Esophagus muscularis mucosa (tissue), 4 donors: ENCODE data around the gene POFUT2.

Experiments
- EP300 ChIP-seq: sonication (generic); formaldehyde crosslinking; IDR thresholded peaks from one replicate; pipeline ENCODE4 v1.6.1; 2017; ENCODE audit warnings: antibody characterized with exemption
- POLR2A ChIP-seq: fragments of 450-650 bp; IDR thresholded peaks from one replicate; pipeline ENCODE4 v1.6.1; 2017; ENCODE audit warnings: antibody characterized with exemption, moderate library complexity, mild to moderate bottlenecking, low read depth
- POLR2AphosphoS5 ChIP-seq, 2 donors: sonication (generic); formaldehyde crosslinking; IDR thresholded peaks; one replicate each; pipeline ENCODE4 v1.6.1; 2017; ENCODE audit warnings: antibody characterized with exemption in 2 of 2
- TF ChIP-seq, protein P1 (sequence below), 3 experiments: fragments of 200-600 bp in 2 of 3; fragments of 450-650 bp in 1 of 3; sonication (generic) in 2 of 3; IDR thresholded peaks; one replicate each; pipeline ENCODE4 v1.5.1; 2017 to 2019; ENCODE audit warnings: antibody characterized with exemption in 3 of 3, mild to moderate bottlenecking in 2 of 3, moderate library complexity in 1 of 3

DNA sequence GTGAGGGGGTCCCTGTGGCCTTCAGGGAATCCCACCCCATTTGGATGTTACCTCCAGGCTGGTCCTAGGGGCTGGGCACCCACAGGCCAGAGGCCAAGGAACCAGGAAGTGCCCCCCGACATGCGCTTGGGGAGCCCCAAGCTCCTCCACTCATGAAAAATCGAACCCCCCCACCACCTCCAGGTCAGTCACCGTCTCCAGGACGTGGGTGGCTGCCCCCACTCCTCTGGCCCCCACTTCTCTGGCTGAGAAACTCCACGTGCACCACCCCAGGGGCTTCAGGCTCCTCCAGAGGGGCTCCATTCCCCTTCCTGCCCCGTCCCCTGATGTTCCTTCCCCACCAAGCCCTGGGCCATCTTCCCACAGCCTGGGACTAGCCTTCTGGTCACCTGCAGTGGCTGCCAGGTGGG, 30.5 kb upstream of the POFUT2 start:
- TF ChIP-seq, protein P1, sequence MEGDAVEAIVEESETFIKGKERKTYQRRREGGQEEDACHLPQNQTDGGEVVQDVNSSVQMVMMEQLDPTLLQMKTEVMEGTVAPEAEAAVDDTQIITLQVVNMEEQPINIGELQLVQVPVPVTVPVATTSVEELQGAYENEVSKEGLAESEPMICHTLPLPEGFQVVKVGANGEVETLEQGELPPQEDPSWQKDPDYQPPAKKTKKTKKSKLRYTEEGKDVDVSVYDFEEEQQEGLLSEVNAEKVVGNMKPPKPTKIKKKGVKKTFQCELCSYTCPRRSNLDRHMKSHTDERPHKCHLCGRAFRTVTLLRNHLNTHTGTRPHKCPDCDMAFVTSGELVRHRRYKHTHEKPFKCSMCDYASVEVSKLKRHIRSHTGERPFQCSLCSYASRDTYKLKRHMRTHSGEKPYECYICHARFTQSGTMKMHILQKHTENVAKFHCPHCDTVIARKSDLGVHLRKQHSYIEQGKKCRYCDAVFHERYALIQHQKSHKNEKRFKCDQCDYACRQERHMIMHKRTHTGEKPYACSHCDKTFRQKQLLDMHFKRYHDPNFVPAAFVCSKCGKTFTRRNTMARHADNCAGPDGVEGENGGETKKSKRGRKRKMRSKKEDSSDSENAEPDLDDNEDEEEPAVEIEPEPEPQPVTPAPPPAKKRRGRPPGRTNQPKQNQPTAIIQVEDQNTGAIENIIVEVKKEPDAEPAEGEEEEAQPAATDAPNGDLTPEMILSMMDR (IDR thresholded peaks at IDR 0.05), result no peak
- TF ChIP-seq POLR2AphosphoS5 (IDR thresholded peaks at IDR 0.05), result no peak
- TF ChIP-seq POLR2A, result no peak
- no peak for TF ChIP-seq EP300
